Prostate gland (tissue), 2 donors: ENCODE results near the gene NPHS1. TPM values are rescaled to one million over a fixed set of nuclear protein-coding genes. Genes with fewer than 3 reads are reported as not detected.
A peak's percentile ranks its signal among the peaks of the same experiment; 100 is the strongest.
"Not testable (repeated sequence)": the region's sequence is repeated elsewhere in the genome, so short reads cannot be mapped to it uniquely, and the experiment has no call there.

Experiments
- DNase-seq: peaks from one replicate; pipeline ENCODE4 v3.0.0-alpha.2; 2019; ENCODE audit warnings: low spot score
- H3K27ac ChIP-seq, 2 donors: fragments of 200-600 bp; sonication (generic); 2 replicates each; pipeline ENCODE4 v1.5.1; 2017 to 2019
- H3K27me3 ChIP-seq: fragments of 200-600 bp; sonication (generic); replicated peaks from 2 replicates; pipeline ENCODE4 v1.5.1; 2019; ENCODE audit not compliant: insufficient read depth
- H3K36me3 ChIP-seq, 2 donors: fragments of 200-600 bp; sonication (generic); 1 replicate in 1 of 2; 2 replicates in 1 of 2; pipeline versions ENCODE4 v1.5.1 to v1.8.1; 2017 to 2019
- H3K4me1 ChIP-seq: fragments of 200-600 bp; sonication (generic); replicated peaks from 2 replicates; pipeline ENCODE4 v1.5.1; 2019
- H3K4me3 ChIP-seq, 2 donors: fragments of 200-600 bp; sonication (generic); 2 replicates each; pipeline ENCODE4 v1.5.1; 2017 to 2019
- H3K9me3 ChIP-seq: fragments of 200-600 bp; sonication (generic); 2 replicates; pipeline ENCODE4 v1.5.1; 2017
- POLR2A ChIP-seq: fragments of 450-650 bp; IDR thresholded peaks from one replicate; pipeline ENCODE4 v1.6.1; 2016; ENCODE audit warnings: antibody characterized with exemption, mild to moderate bottlenecking
- POLR2AphosphoS5 ChIP-seq: sonication (generic); formaldehyde crosslinking; IDR thresholded peaks from one replicate; pipeline ENCODE4 v1.6.1; 2017; ENCODE audit warnings: antibody characterized with exemption
- WGBS: methylation state at CpG from one replicate; pipeline ENCODE4 v1.1.5; 2018; 5-methylcytosine and 5-hydroxymethylcytosine counted together
- intact Hi-C: fragments of 100-400 bp; cut with DNase I; formaldehyde crosslinking; loops from one replicate; pipeline ENCODE4 v1.14.2; 2022
- total RNA-seq, 2 donors: library from RNA; depleted of rRNA; stranded (reverse); fragments of >200 nt; gene quantifications; one replicate each; pipeline ENCODE4 v1.1.0, GENCODE V29; 2016
- TF ChIP-seq, protein P1 (sequence below), 4 experiments: fragments of 200-600 bp in 2 of 4; fragments of 450-650 bp in 2 of 4; sonication (generic) in 2 of 4; IDR thresholded peaks; 1 replicate in 3 of 4; 2 replicates in 1 of 4; pipeline ENCODE4 v1.5.1; 2016 to 2019; ENCODE audit warnings: antibody characterized with exemption in 4 of 4, mild to moderate bottlenecking in 2 of 4, moderate library complexity in 2 of 4

Gene NPHS1
- total RNA-seq, 2 donors from 2014 or later: 0.23 TPM; not detected in 1

DNA sequence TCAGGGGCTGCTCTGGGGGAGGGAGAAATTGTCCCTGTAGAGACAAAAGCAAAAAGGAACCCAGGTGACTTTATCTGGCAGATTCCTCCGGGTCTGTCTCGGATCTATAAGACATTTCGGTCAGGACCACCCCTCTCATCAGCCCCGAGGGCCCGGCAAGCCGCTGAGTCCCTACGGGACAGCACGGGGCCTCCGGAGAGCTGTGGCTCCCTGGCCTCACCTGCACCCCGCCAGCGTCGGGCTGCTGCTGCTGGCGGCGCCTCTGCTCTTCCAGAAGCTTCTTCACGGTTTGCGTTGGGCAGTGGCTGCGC, 46.1 kb upstream of the NPHS1 start:
- Histone ChIP-seq H3K4me1 (no peaks in the 10 kb centered on the region), H3K4me3 (peak overlapping the region; percentile 50), H3K27ac (peak overlapping the region; percentile 79 to 87), H3K36me3 (no peaks in the 10 kb centered on the region), H3K9me3 (no peaks in the 10 kb centered on the region), H3K27me3 (no peaks in the 10 kb centered on the region)
- intact Hi-C loops: no loop called here
- TF ChIP-seq POLR2AphosphoS5: no peak
- 4% methylated on average over 17 of the region's 17 CpGs for WGBS
- DNase-seq: no peak

DNA sequence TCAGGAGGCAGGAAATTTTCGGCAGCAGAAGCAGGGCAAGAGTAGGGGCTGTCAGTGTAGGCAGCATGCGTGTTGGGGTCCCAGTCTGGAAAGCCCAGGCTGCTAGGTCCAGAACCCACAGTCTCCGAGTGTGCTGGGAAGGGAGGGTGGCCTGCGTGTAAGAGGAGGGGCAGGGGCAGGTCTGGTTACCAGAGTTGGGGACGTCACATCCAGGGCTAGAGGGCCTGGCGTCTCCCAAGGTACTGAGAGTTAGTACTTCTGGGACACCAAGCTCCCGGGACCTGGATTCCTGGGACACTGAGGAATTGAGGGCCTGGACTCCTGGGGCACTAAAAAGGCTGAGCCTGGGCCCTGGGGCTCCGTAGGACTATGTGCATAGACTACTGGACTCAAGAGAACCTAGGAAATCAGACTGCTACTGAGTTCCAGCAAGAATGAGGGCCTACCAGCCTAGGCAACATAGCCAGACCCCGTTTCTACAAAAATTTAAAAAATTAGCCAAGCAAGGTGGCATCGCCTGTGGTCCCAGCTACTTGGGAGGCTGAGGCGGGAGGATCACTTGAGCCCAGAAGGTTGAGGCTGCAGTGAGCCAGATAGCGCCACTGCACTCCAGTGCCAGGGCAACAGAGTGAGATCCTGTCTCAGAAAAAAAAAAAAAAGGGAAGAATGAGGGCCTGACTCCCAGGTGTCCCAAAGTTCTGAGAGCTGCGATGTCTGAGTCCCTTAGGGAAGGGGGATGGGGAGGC, 45.6 kb upstream of the NPHS1 start:
- Histone ChIP-seq H3K9me3 (no peaks in the 10 kb centered on the region), H3K36me3 (no peaks in the 10 kb centered on the region), H3K27me3 (no peaks in the 10 kb centered on the region), H3K27ac (peak overlapping the region; percentile 79 to 87), H3K4me3 (peak overlapping the region; percentile 50), H3K4me1 (no peaks in the 10 kb centered on the region)
- no peak for TF ChIP-seq POLR2A
- TF ChIP-seq, protein P1, sequence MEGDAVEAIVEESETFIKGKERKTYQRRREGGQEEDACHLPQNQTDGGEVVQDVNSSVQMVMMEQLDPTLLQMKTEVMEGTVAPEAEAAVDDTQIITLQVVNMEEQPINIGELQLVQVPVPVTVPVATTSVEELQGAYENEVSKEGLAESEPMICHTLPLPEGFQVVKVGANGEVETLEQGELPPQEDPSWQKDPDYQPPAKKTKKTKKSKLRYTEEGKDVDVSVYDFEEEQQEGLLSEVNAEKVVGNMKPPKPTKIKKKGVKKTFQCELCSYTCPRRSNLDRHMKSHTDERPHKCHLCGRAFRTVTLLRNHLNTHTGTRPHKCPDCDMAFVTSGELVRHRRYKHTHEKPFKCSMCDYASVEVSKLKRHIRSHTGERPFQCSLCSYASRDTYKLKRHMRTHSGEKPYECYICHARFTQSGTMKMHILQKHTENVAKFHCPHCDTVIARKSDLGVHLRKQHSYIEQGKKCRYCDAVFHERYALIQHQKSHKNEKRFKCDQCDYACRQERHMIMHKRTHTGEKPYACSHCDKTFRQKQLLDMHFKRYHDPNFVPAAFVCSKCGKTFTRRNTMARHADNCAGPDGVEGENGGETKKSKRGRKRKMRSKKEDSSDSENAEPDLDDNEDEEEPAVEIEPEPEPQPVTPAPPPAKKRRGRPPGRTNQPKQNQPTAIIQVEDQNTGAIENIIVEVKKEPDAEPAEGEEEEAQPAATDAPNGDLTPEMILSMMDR (IDR thresholded peaks at IDR 0.05): no peak
- TF ChIP-seq POLR2AphosphoS5: no peak
- whole genome bisulfite sequencing: 82% methylated on average over 13 of the region's 13 CpGs
- DNase-seq: no peak
- intact Hi-C loops: no loop called here

- WGBS: 92% methylated on average over 13 of the region's 13 CpGs
- H3K4me1 ChIP-seq: no peaks in the 10 kb centered on the region
- DNase-seq: no peak
- H3K27ac ChIP-seq: no peak overlapping the region
- intact Hi-C loops: no loop called here
- no peaks in the 10 kb centered on the region for H3K27me3 ChIP-seq
- H3K9me3 ChIP-seq: no peaks in the 10 kb centered on the region
- no peaks in the 10 kb centered on the region for H3K36me3 ChIP-seq
- H3K4me3 ChIP-seq: no peak overlapping the region
- TF ChIP-seq POLR2A (no peak), POLR2AphosphoS5 (no peak)
- TF ChIP-seq, protein P1 (IDR thresholded peaks at IDR 0.05): no peak
Measured at GRCh38 chr19:35896643-35897040, 44.3 kb upstream of the NPHS1 start.

- DNase-seq: no peak
- Histone ChIP-seq H3K36me3 (no peaks in the 10 kb centered on the region), H3K4me3 (no peak overlapping the region), H3K27ac (no peak overlapping the region), H3K27me3 (no peaks in the 10 kb centered on the region), H3K4me1 (no peaks in the 10 kb centered on the region), H3K9me3 (no peaks in the 10 kb centered on the region)
- TF ChIP-seq, protein P1 (IDR thresholded peaks at IDR 0.05): no peak
- TF ChIP-seq POLR2A (no peak), POLR2AphosphoS5 (no peak)
- WGBS: 92% methylated on average over 17 of the region's 21 CpGs
- intact Hi-C loops: no loop called here
Measured at GRCh38 chr19:35895911-35896642, 43.8 kb upstream of the NPHS1 start.

DNA sequence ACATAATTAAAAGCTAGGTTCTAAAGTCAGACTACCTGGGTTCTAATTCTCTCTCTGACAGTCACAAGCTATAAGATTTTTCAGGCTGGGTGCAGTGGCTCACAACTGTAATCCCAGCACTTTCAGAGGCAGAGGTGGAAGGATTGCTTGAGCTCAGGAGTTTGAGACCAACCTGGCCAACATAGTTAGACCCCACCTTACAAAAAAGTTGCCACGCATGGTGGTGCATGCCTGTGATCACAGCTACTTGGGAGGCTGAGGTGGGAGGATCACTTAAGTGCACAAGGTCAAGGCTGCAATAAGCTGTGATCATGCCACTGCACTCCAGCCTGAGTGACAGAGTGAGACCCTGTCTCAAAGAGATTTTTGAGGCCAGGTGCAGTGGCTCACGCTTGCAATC, 42.0 kb upstream of the NPHS1 start:
- 100% methylated on average over 2 of the region's 2 CpGs for WGBS

GRCh38 chr19:35891819-35892218, 39.5 kb upstream of the NPHS1 start:
- H3K27me3 ChIP-seq, H3K27ac ChIP-seq, H3K4me1 ChIP-seq, DNase-seq, H3K9me3 ChIP-seq, H3K4me3 ChIP-seq, intact Hi-C loops: not testable (repeated sequence)
- H3K36me3 ChIP-seq: peaks cover 8 to 19% of the 10 kb centered on the region in 2 donors
- 97% methylated on average over 3 of the region's 3 CpGs for WGBS

More for the DNA sequence above, 42.0 kb upstream of the NPHS1 start:
- H3K9me3 ChIP-seq: no peaks in the 10 kb centered on the region
- no peak overlapping the region for H3K4me3 ChIP-seq
- intact Hi-C loops: no loop called here
- H3K36me3 ChIP-seq: peaks cover 3 to 5% of the 10 kb centered on the region in 2 donors
- H3K27ac ChIP-seq: no peak overlapping the region
- DNase-seq: no peak
- TF ChIP-seq POLR2A (no peak), POLR2AphosphoS5 (no peak)
- TF ChIP-seq, protein P1 (IDR thresholded peaks at IDR 0.05): no peak
- no peaks in the 10 kb centered on the region for H3K27me3 ChIP-seq
- H3K4me1 ChIP-seq: no peaks in the 10 kb centered on the region
